Measurements from ENCODE around the gene PDE4DIP.
"Not testable (repeated sequence)": the region's sequence is repeated elsewhere in the genome, so short reads cannot be mapped to it uniquely, and the experiment has no call there.

PDE4DIP gene

GRCh38 chr1:149015522-149015921, 171.3 kb downstream of the PDE4DIP start:
- H3K27ac Mint-ChIP-seq; H3K4me1 Mint-ChIP-seq (ENCODE audit: low read depth); H3K36me3 Mint-ChIP-seq (ENCODE audit: low read depth); H3K9me3 Mint-ChIP-seq; H3K27me3 Mint-ChIP-seq; H3K4me3 Mint-ChIP-seq: not testable (repeated sequence)

- H3K4me3 Mint-ChIP-seq; H3K36me3 Mint-ChIP-seq (ENCODE audit: low read depth); H3K27me3 Mint-ChIP-seq; H3K4me1 Mint-ChIP-seq (ENCODE audit: low read depth); H3K9me3 Mint-ChIP-seq; H3K27ac Mint-ChIP-seq: not testable (repeated sequence)
Measured at GRCh38 chr1:149016626-149017025, 172.4 kb downstream of the PDE4DIP start.

- H3K4me1 Mint-ChIP-seq (ENCODE audit: low read depth); H3K4me3 Mint-ChIP-seq; H3K27me3 Mint-ChIP-seq; H3K36me3 Mint-ChIP-seq (ENCODE audit: low read depth); H3K9me3 Mint-ChIP-seq; H3K27ac Mint-ChIP-seq: not testable (repeated sequence)
Measured at GRCh38 chr1:149018577-149018976, 174.3 kb downstream of the PDE4DIP start.

- H3K4me3 Mint-ChIP-seq; H3K27ac Mint-ChIP-seq; H3K27me3 Mint-ChIP-seq; H3K36me3 Mint-ChIP-seq (ENCODE audit: low read depth); H3K9me3 Mint-ChIP-seq; H3K4me1 Mint-ChIP-seq (ENCODE audit: low read depth): not testable (repeated sequence)
Measured at GRCh38 chr1:149024327-149024726, 180.1 kb downstream of the PDE4DIP start.

- H3K9me3 Mint-ChIP-seq; H3K27ac Mint-ChIP-seq; H3K4me1 Mint-ChIP-seq (ENCODE audit: low read depth); H3K36me3 Mint-ChIP-seq (ENCODE audit: low read depth); H3K27me3 Mint-ChIP-seq; H3K4me3 Mint-ChIP-seq: not testable (repeated sequence)
Measured at GRCh38 chr1:149033916-149034315, 189.7 kb downstream of the PDE4DIP start.

GRCh38 chr1:149043056-149043455, 198.8 kb downstream of the PDE4DIP start:
- not testable (repeated sequence) for H3K27me3 Mint-ChIP-seq; H3K4me1 Mint-ChIP-seq (ENCODE audit: low read depth); H3K36me3 Mint-ChIP-seq (ENCODE audit: low read depth)

GRCh38 chr1:149064611-149065010, 220.4 kb downstream of the PDE4DIP start:
- not testable (repeated sequence) for H3K9me3 Mint-ChIP-seq; H3K27me3 Mint-ChIP-seq; H3K4me1 Mint-ChIP-seq (ENCODE audit: low read depth); H3K27ac Mint-ChIP-seq; H3K4me3 Mint-ChIP-seq
- peaks cover 13% of the 10 kb centered on the region for H3K36me3 Mint-ChIP-seq (ENCODE audit: low read depth)

More at GRCh38 chr1:149043056-149043455, 198.8 kb downstream of the PDE4DIP start:
- not testable (repeated sequence) for H3K27ac Mint-ChIP-seq, H3K9me3 Mint-ChIP-seq, H3K4me3 Mint-ChIP-seq

GRCh38 chr1:149075505-149076127, 231.4 kb downstream of the PDE4DIP start:
- H3K4me3 Mint-ChIP-seq; H3K9me3 Mint-ChIP-seq; H3K27ac Mint-ChIP-seq; H3K36me3 Mint-ChIP-seq (ENCODE audit: low read depth); H3K4me1 Mint-ChIP-seq (ENCODE audit: low read depth); H3K27me3 Mint-ChIP-seq: not testable (repeated sequence)
